Gastroesophageal sphincter (tissue), 3 donors: Measurements from ENCODE around the gene KIAA1614.

Source experiments
- EP300 ChIP-seq: sonication (generic); formaldehyde crosslinking; IDR thresholded peaks from one replicate; pipeline ENCODE4 v1.6.1; 2017; ENCODE audit warnings: antibody characterized with exemption, mild to moderate bottlenecking
- POLR2A ChIP-seq, 2 donors: fragments of 450-650 bp; IDR thresholded peaks; one replicate each; pipeline ENCODE4 v1.6.1; 2017; ENCODE audit warnings: antibody characterized with exemption in 2 of 2, mild to moderate bottlenecking in 2 of 2, moderate library complexity in 1 of 2
- POLR2AphosphoS5 ChIP-seq: sonication (generic); formaldehyde crosslinking; IDR thresholded peaks from one replicate; pipeline ENCODE4 v1.6.1; 2017; ENCODE audit warnings: antibody characterized with exemption
- TF ChIP-seq, protein P1 (sequence below), 4 experiments: fragments of 200-600 bp in 2 of 4; fragments of 450-650 bp in 2 of 4; sonication (generic) in 1 of 4; IDR thresholded peaks; one replicate each; pipeline ENCODE4 v1.5.1; 2017 to 2019; ENCODE audit warnings: antibody characterized with exemption in 4 of 4, mild to moderate bottlenecking in 2 of 4, moderate library complexity in 2 of 4

DNA sequence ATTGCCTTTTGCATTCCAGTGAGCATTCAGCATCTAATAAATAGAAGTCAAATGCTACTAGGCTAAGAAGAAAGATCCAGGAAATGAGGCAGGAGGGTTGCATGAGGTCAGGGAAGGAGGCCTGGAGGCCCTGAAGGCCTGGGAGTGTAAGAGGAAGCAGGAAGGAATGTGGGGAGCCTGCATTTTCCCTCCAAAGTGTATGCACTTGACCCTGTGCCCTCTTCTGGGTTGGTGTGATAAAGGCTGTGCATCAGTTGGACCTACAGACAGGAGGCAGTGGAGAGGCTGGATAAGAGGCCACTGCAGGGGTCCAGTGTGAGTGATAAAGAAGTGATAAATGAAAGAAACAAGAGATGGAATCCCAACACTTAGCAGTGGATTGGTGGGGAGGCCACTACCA is 20.4 kb downstream of the KIAA1614 start:
- TF ChIP-seq, protein P1, sequence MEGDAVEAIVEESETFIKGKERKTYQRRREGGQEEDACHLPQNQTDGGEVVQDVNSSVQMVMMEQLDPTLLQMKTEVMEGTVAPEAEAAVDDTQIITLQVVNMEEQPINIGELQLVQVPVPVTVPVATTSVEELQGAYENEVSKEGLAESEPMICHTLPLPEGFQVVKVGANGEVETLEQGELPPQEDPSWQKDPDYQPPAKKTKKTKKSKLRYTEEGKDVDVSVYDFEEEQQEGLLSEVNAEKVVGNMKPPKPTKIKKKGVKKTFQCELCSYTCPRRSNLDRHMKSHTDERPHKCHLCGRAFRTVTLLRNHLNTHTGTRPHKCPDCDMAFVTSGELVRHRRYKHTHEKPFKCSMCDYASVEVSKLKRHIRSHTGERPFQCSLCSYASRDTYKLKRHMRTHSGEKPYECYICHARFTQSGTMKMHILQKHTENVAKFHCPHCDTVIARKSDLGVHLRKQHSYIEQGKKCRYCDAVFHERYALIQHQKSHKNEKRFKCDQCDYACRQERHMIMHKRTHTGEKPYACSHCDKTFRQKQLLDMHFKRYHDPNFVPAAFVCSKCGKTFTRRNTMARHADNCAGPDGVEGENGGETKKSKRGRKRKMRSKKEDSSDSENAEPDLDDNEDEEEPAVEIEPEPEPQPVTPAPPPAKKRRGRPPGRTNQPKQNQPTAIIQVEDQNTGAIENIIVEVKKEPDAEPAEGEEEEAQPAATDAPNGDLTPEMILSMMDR (IDR thresholded peaks at IDR 0.05) = no peak
- TF ChIP-seq POLR2A (IDR thresholded peaks at IDR 0.05) (no peak), POLR2AphosphoS5 (no peak), EP300 (no peak)
